Measurements from ENCODE around the gene TMEM175. TPM values are rescaled to one million over a fixed set of nuclear protein-coding genes. Genes with fewer than 3 reads are reported as not detected.

Gene TMEM175
- total RNA-seq, 1 donor from 2014 or later: 15.4 TPM

DNA sequence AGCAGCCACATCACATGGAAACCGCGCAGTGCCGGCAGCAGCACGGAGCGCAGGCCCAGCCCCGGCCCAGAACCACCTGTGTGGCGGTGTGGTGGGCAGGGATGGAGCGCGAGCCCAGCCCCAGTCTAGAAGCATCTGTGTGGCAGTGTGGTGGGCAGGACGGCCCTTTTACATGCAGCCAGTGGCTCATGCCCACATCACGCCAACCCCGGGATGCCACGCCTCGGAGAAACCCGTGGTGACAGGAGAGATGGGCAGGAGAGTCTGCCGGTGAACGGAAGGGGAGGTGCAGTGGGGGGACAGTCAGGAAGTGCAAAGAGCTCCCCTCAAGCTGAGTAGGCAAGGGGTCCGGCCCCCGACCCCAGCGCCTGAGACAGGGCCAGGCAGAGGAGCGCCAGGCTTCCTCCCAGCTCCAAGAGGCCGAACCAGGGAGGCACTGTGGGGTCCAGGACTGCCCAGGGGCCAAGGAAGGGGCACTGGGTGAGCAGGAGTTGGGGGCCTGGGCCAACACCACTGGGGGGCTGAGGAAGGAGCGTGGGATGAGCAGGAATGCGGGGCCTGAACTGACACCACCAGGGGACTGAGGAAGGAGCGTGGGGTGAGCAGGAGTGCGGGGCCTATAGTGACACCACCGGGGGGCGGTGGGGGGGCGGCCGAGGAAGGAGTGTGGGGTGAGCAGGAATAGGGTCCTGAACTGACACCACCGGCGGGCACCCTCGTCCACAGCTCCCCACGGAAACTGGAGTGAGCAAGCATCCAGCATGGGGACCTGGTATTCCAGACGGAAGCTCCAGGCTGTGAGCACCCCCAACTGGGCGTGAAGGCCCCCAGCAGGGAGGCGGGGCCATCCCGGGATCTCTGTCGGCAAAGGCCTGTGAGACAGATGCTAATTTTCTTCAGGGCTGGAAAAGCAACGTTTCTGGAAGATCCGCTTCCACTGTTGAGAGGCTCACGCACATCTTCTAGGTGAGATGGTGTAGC, 28.9 kb upstream of the TMEM175 start:
- no peak for DNase-seq (ENCODE audit: low spot score)
- H3K36me3 Mint-ChIP-seq (ENCODE audit: low read depth): peaks cover 15% of the 10 kb centered on the region
- H3K4me1 Mint-ChIP-seq (ENCODE audit: low read depth): peaks cover 6% of the 10 kb centered on the region
- no peaks in the 10 kb centered on the region for H3K27me3 Mint-ChIP-seq (ENCODE audit: insufficient read depth)
- H3K4me3 Mint-ChIP-seq: no peak overlapping the region
- no peak overlapping the region for H3K27ac Mint-ChIP-seq
- H3K9me3 Mint-ChIP-seq: no peaks in the 10 kb centered on the region
- intact Hi-C loops (cut with micrococcal nuclease): no loop called here

GRCh38 chr4:905485-906338, 26.5 kb upstream of the TMEM175 start:
- no peak for DNase-seq (ENCODE audit: low spot score)
- no peak overlapping the region for H3K27ac Mint-ChIP-seq
- intact Hi-C loops (cut with micrococcal nuclease): no loop called here
- no peaks in the 10 kb centered on the region for H3K9me3 Mint-ChIP-seq
- peaks cover 21% of the 10 kb centered on the region for H3K36me3 Mint-ChIP-seq (ENCODE audit: low read depth)
- peaks cover 6% of the 10 kb centered on the region for H3K4me1 Mint-ChIP-seq (ENCODE audit: low read depth)
- no peak overlapping the region for H3K4me3 Mint-ChIP-seq
- H3K27me3 Mint-ChIP-seq (ENCODE audit: insufficient read depth): no peaks in the 10 kb centered on the region

GRCh38 chr4:906339-907102, 25.7 kb upstream of the TMEM175 start:
- Mint-ChIP-seq H3K27ac (no peak overlapping the region), H3K27me3 (ENCODE audit: insufficient read depth) (no peaks in the 10 kb centered on the region), H3K9me3 (no peaks in the 10 kb centered on the region), H3K4me1 (ENCODE audit: low read depth) (peaks cover 6% of the 10 kb centered on the region), H3K4me3 (no peak overlapping the region), H3K36me3 (ENCODE audit: low read depth) (peaks cover 26% of the 10 kb centered on the region)
- no peak for DNase-seq (ENCODE audit: low spot score)
- intact Hi-C loops (cut with micrococcal nuclease): no loop called here

DNA sequence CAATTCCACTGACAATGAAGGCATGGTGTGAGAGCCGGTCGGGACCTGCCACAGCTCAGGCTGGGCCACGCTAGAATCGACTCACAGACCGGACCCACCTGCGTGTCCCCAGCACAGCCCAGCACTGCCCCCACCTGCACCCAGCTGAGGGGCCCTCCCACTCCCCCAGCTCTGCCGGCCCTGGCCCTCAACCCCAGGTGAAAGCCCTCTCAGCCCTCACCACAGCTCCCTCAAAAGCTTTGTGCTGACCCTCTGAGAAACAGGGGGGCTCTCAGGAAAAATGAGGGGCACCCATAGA, 25.2 kb upstream of the TMEM175 start:
- Mint-ChIP-seq H3K9me3 (no peaks in the 10 kb centered on the region), H3K36me3 (ENCODE audit: low read depth) (peaks cover 28% of the 10 kb centered on the region), H3K27ac (no peak overlapping the region), H3K27me3 (ENCODE audit: insufficient read depth) (no peaks in the 10 kb centered on the region), H3K4me3 (no peak overlapping the region), H3K4me1 (ENCODE audit: low read depth) (peaks cover 6% of the 10 kb centered on the region)
- intact Hi-C loops (cut with micrococcal nuclease): no loop called here
- DNase-seq (ENCODE audit: low spot score): no peak

GRCh38 chr4:907691-908425, 24.4 kb upstream of the TMEM175 start:
- H3K27ac Mint-ChIP-seq: no peak overlapping the region
- DNase-seq (ENCODE audit: low spot score): no peak
- H3K36me3 Mint-ChIP-seq (ENCODE audit: low read depth): peaks cover 30% of the 10 kb centered on the region
- no peaks in the 10 kb centered on the region for H3K9me3 Mint-ChIP-seq
- intact Hi-C loops (cut with micrococcal nuclease): no loop called here
- H3K4me1 Mint-ChIP-seq (ENCODE audit: low read depth): peaks cover 1% of the 10 kb centered on the region
- H3K4me3 Mint-ChIP-seq: no peak overlapping the region
- no peaks in the 10 kb centered on the region for H3K27me3 Mint-ChIP-seq (ENCODE audit: insufficient read depth)

DNA sequence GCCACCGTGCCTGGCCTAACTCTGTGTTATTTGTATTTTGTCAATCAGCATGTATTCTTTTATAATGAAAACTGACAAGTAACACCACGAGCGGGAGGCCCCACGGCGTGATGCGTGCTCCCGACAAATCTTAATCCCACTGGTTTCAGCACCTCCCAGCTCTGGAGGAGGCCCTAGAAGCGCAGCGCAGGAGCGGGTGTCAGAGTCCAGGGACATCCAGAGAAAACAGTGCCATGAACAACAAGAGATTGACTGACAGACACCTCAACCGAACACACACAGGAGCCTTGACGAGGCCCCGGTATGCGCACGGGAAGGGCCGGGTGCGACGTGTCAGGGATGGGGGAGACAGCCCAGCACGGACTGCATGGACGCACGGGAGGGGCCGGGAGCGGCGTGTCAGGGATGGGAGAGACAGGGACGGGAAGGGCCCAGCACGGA, 23.1 kb upstream of the TMEM175 start:
- Mint-ChIP-seq H3K4me3 (no peak overlapping the region), H3K9me3 (no peaks in the 10 kb centered on the region), H3K36me3 (ENCODE audit: low read depth) (peaks cover 28% of the 10 kb centered on the region), H3K4me1 (ENCODE audit: low read depth) (no peaks in the 10 kb centered on the region), H3K27me3 (ENCODE audit: insufficient read depth) (no peaks in the 10 kb centered on the region), H3K27ac (no peak overlapping the region)
- intact Hi-C loops (cut with micrococcal nuclease): no loop called here
- no peak for DNase-seq (ENCODE audit: low spot score)

DNA sequence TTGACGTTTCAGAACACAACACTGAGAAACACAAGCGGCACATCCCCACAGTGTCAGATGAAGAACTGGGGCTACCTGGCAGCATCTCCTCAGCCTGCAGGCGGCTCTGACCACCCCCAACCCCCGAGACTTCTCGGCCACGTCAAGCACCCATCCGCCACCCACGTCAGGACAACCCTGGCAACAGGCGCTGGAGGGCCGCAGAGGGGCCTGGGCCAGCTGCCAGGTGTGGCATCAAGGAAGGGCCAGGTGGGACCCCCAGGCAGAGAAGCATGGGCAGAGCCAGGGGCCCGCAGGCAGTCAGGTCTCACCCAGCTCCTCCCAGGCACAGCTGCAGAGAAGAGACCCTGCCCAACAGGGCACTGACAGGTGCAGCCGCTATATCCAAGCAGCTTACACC, 22.4 kb upstream of the TMEM175 start:
- intact Hi-C loops (cut with micrococcal nuclease): no loop called here
- peaks cover 1% of the 10 kb centered on the region for H3K4me1 Mint-ChIP-seq (ENCODE audit: low read depth)
- no peak overlapping the region for H3K27ac Mint-ChIP-seq
- no peak overlapping the region for H3K4me3 Mint-ChIP-seq
- H3K36me3 Mint-ChIP-seq (ENCODE audit: low read depth): peaks cover 28% of the 10 kb centered on the region
- H3K27me3 Mint-ChIP-seq (ENCODE audit: insufficient read depth): no peaks in the 10 kb centered on the region
- no peak for DNase-seq (ENCODE audit: low spot score)
- no peaks in the 10 kb centered on the region for H3K9me3 Mint-ChIP-seq

GRCh38 chr4:910366-911091, 21.7 kb upstream of the TMEM175 start:
- H3K4me1 Mint-ChIP-seq (ENCODE audit: low read depth): peaks cover 8% of the 10 kb centered on the region
- peaks cover 28% of the 10 kb centered on the region for H3K36me3 Mint-ChIP-seq (ENCODE audit: low read depth)
- no peak overlapping the region for H3K4me3 Mint-ChIP-seq
- H3K27ac Mint-ChIP-seq: no peak overlapping the region
- no peaks in the 10 kb centered on the region for H3K27me3 Mint-ChIP-seq (ENCODE audit: insufficient read depth)
- DNase-seq (ENCODE audit: low spot score): no peak
- H3K9me3 Mint-ChIP-seq: no peaks in the 10 kb centered on the region
- intact Hi-C loops (cut with micrococcal nuclease): no loop called here

DNA sequence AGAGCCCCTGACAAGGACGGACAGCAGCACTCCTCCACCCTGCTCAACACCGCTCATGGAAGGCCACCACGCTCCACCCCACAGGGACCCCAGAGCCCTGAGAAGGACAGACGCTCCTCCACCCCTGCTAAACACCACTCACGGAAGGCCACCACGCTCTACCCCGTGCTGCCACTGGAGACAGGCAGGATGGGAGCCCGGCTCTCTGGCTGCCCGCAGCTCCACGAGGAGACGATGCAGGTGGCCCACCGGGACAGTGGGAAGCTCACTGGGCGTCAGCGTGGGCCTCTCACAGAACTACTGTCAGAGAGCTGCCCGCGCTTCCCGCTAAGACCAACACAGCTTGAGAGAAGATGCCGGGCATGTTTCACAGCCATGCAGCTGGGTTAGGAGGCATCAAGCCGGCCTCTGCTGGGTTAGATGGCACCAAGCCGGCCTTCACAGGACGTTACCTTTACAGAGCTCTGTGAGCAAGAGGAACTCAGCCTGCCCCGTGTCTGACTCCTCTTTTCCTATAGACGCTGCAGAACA, 21.0 kb upstream of the TMEM175 start:
- Mint-ChIP-seq H3K36me3 (ENCODE audit: low read depth) (peaks cover 28% of the 10 kb centered on the region), H3K4me3 (no peak overlapping the region), H3K27ac (no peak overlapping the region), H3K27me3 (ENCODE audit: insufficient read depth) (no peaks in the 10 kb centered on the region), H3K4me1 (ENCODE audit: low read depth) (peaks cover 15% of the 10 kb centered on the region), H3K9me3 (no peaks in the 10 kb centered on the region)
- DNase-seq (ENCODE audit: low spot score): no peak
- intact Hi-C loops (cut with micrococcal nuclease): no loop called here

DNA sequence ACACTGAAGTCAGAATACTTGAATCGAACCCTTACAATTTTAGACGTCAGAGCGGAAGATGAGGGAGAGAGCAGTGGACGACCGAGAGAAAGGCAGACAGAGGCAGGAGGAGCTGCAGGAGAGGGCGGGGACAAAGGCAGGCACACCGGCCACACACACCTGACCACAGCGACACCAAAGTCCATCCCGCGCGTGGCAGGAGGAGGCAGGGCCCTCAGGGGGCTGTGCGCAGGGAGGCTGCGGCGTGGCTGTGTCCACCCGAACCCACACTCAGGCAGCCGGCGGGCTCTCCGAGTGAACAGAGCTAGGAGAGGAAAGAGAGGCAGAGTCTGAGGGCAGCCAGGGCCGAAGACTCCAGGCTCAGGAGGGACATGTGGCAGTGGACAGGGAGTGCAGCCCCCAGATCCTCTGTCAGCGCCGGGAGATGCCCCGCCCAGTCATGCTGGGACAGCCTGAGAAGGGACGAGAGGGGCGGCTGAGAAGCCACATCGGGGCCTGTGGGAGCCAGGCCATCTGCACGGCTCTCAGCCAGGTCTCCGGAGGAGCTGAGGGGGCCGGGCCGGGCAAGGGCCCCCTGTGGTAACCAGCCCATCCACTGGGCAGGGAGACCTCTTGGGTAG, 20.3 kb upstream of the TMEM175 start:
- intact Hi-C loops (cut with micrococcal nuclease): no loop called here
- Mint-ChIP-seq H3K4me3 (no peak overlapping the region), H3K4me1 (ENCODE audit: low read depth) (peaks cover 22% of the 10 kb centered on the region), H3K36me3 (ENCODE audit: low read depth) (peaks cover 22% of the 10 kb centered on the region), H3K27ac (no peak overlapping the region), H3K27me3 (ENCODE audit: insufficient read depth) (no peaks in the 10 kb centered on the region), H3K9me3 (no peaks in the 10 kb centered on the region)
- DNase-seq (ENCODE audit: low spot score): no peak

GRCh38 chr4:912548-913279, 19.5 kb upstream of the TMEM175 start:
- no peak for DNase-seq (ENCODE audit: low spot score)
- no peak overlapping the region for H3K27ac Mint-ChIP-seq

More at GRCh38 chr4:912548-913279, 19.5 kb upstream of the TMEM175 start:
- no peak overlapping the region for H3K4me3 Mint-ChIP-seq
- no peaks in the 10 kb centered on the region for H3K9me3 Mint-ChIP-seq
- H3K4me1 Mint-ChIP-seq (ENCODE audit: low read depth): peaks cover 27% of the 10 kb centered on the region
- intact Hi-C loops (cut with micrococcal nuclease): no loop called here
- H3K27me3 Mint-ChIP-seq (ENCODE audit: insufficient read depth): no peaks in the 10 kb centered on the region
- peaks cover 23% of the 10 kb centered on the region for H3K36me3 Mint-ChIP-seq (ENCODE audit: low read depth)

Measured in activated T-helper 1 cell treated with anti-CD3 and anti-CD28 coated beads, Interleukin-12 subunit alpha, Interleukin-12 subunit beta, Interleukin-2, Interleukin-4 antibody, amounts not matched to agents 30 ng/mL and 10 ng/mL and 1 ng/mL, durations not matched to agents 14 hours and 24 hours and 36 hours (primary cell).